Body of pancreas (tissue), 4 donors: ENCODE measurements around the gene DUSP8.

Experiments
- POLR2A ChIP-seq, 3 donors: fragments of 450-650 bp; IDR thresholded peaks; one replicate each; pipeline ENCODE4 v1.6.1; 2016; ENCODE audit warnings: antibody characterized with exemption in 3 of 3, mild to moderate bottlenecking in 2 of 3
- TF ChIP-seq, protein P1 (sequence below), 7 experiments: fragments of 450-650 bp in 4 of 7; fragments of 200-600 bp in 3 of 7; sonication (generic) in 3 of 7; IDR thresholded peaks; one replicate each; pipeline ENCODE4 v1.5.1; 2016 to 2019; ENCODE audit warnings: antibody characterized with exemption in 7 of 7

DNA sequence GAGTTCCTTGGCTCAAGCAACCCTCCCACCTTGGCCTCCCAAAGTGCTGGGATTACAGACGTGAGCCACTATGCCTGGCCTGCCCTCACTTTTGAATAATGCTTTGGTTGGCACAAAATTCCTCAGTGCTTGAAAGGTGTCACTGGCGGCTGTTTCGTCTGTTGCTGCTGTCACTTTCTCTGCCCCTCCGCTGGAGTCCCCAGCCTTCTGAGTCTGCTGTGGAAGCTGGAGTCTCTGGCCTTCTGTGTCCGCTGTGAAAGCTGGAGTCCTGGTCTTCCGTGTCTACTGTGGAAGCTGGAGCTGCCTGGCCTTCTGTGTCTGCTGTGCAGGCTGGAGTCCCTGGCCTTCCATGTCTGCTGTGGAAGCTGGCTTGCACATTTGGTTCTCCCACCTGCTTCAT lies 17.9 kb upstream of the DUSP8 start:
- no peak for TF ChIP-seq POLR2A (IDR thresholded peaks at IDR 0.05)
- TF ChIP-seq, protein P1, sequence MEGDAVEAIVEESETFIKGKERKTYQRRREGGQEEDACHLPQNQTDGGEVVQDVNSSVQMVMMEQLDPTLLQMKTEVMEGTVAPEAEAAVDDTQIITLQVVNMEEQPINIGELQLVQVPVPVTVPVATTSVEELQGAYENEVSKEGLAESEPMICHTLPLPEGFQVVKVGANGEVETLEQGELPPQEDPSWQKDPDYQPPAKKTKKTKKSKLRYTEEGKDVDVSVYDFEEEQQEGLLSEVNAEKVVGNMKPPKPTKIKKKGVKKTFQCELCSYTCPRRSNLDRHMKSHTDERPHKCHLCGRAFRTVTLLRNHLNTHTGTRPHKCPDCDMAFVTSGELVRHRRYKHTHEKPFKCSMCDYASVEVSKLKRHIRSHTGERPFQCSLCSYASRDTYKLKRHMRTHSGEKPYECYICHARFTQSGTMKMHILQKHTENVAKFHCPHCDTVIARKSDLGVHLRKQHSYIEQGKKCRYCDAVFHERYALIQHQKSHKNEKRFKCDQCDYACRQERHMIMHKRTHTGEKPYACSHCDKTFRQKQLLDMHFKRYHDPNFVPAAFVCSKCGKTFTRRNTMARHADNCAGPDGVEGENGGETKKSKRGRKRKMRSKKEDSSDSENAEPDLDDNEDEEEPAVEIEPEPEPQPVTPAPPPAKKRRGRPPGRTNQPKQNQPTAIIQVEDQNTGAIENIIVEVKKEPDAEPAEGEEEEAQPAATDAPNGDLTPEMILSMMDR (IDR thresholded peaks at IDR 0.05): no peak
